ENCODE measurements around the gene COL18A1. TPM values are rescaled to one million over a fixed set of nuclear protein-coding genes. Genes with fewer than 3 reads are reported as not detected.

The COL18A1 gene
- total and polyA plus RNA-seq, 9 of the 15 experiments (the other 6 are each of a cell fraction or from before 2014, with no cell fraction given) = 0.14 to 16.4 (median 2.0) TPM

DNA sequence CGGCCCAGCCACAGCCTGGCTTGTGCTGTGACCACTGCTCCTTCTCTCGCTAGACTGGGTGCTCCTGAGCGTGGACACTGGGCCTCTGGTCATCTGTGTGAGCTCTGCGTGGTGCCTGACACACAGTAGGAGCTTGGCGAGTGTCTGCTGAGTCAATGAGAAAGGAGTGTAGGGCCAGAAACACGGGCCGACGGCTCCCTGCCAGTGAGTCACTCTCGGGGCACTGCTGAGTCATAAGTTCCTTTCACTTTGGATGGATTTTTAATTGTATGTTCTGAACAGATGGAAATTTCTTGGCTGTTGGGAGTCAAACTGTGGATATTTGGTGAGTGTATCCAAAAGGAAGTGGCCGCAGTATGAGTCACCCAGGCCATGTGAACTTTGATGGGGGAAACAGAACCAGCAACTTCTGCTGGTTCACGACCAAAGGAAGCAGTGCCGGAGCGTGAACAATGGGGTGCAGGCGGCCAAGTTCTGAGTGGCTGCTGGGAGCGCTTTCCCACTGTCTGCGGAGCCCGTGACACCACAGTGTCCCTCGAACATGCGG lies 41.0 kb upstream of the COL18A1 start (continued):
- TF ChIP-seq, protein P1, sequence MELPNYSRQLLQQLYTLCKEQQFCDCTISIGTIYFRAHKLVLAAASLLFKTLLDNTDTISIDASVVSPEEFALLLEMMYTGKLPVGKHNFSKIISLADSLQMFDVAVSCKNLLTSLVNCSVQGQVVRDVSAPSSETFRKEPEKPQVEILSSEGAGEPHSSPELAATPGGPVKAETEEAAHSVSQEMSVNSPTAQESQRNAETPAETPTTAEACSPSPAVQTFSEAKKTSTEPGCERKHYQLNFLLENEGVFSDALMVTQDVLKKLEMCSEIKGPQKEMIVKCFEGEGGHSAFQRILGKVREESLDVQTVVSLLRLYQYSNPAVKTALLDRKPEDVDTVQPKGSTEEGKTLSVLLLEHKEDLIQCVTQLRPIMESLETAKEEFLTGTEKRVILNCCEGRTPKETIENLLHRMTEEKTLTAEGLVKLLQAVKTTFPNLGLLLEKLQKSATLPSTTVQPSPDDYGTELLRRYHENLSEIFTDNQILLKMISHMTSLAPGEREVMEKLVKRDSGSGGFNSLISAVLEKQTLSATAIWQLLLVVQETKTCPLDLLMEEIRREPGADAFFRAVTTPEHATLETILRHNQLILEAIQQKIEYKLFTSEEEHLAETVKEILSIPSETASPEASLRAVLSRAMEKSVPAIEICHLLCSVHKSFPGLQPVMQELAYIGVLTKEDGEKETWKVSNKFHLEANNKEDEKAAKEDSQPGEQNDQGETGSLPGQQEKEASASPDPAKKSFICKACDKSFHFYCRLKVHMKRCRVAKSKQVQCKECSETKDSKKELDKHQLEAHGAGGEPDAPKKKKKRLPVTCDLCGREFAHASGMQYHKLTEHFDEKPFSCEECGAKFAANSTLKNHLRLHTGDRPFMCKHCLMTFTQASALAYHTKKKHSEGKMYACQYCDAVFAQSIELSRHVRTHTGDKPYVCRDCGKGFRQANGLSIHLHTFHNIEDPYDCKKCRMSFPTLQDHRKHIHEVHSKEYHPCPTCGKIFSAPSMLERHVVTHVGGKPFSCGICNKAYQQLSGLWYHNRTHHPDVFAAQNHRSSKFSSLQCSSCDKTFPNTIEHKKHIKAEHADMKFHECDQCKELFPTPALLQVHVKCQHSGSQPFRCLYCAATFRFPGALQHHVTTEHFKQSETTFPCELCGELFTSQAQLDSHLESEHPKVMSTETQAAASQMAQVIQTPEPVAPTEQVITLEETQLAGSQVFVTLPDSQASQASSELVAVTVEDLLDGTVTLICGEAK (IDR thresholded peaks at IDR 0.05) = no peak
- TF ChIP-seq, protein P1 (CRISPR knock-in tag; IDR thresholded peaks at IDR 0.05) = no peak
- TF ChIP-seq ESRRB (CRISPR knock-in tag; IDR thresholded peaks at IDR 0.05; ENCODE audit: borderline replicate concordance) = no peak
- 0 out of 2 replicates have a peak, but pooled peaks have one; percentile 35 for TF ChIP-seq ZBTB17 (CRISPR knock-in tag; IDR thresholded peaks at IDR 0.05)
- no peak for TF ChIP-seq KLF16 (IDR thresholded peaks at IDR 0.05)
- no peak for TF ChIP-seq PHB (CRISPR knock-in tag; IDR thresholded peaks at IDR 0.05)
- no peak for TF ChIP-seq SNRNP70 (optimal IDR thresholded peaks at IDR 0.05; ENCODE audit: low read depth, low read length)
- TF ChIP-seq, protein P2, sequence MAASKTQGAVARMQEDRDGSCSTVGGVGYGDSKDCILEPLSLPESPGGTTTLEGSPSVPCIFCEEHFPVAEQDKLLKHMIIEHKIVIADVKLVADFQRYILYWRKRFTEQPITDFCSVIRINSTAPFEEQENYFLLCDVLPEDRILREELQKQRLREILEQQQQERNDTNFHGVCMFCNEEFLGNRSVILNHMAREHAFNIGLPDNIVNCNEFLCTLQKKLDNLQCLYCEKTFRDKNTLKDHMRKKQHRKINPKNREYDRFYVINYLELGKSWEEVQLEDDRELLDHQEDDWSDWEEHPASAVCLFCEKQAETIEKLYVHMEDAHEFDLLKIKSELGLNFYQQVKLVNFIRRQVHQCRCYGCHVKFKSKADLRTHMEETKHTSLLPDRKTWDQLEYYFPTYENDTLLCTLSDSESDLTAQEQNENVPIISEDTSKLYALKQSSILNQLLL (CRISPR knock-in tag; IDR thresholded peaks at IDR 0.05; ENCODE audit: borderline replicate concordance) = no peak
- TF ChIP-seq, protein P3, sequence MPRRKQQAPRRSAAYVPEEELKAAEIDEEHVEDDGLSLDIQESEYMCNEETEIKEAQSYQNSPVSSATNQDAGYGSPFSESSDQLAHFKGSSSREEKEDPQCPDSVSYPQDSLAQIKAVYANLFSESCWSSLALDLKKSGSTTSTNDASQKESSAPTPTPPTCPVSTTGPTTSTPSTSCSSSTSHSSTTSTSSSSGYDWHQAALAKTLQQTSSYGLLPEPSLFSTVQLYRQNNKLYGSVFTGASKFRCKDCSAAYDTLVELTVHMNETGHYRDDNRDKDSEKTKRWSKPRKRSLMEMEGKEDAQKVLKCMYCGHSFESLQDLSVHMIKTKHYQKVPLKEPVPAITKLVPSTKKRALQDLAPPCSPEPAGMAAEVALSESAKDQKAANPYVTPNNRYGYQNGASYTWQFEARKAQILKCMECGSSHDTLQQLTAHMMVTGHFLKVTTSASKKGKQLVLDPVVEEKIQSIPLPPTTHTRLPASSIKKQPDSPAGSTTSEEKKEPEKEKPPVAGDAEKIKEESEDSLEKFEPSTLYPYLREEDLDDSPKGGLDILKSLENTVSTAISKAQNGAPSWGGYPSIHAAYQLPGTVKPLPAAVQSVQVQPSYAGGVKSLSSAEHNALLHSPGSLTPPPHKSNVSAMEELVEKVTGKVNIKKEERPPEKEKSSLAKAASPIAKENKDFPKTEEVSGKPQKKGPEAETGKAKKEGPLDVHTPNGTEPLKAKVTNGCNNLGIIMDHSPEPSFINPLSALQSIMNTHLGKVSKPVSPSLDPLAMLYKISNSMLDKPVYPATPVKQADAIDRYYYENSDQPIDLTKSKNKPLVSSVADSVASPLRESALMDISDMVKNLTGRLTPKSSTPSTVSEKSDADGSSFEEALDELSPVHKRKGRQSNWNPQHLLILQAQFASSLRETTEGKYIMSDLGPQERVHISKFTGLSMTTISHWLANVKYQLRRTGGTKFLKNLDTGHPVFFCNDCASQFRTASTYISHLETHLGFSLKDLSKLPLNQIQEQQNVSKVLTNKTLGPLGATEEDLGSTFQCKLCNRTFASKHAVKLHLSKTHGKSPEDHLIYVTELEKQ (CRISPR knock-in tag; IDR thresholded peaks at IDR 0.05) = no peak
- no peak for TF ChIP-seq PHF20 (IDR thresholded peaks at IDR 0.05; ENCODE audit: partially characterized antibody)
- no peak for TF ChIP-seq KHSRP (IDR thresholded peaks at IDR 0.05)
- TF ChIP-seq ETV1 (tag; conservative IDR thresholded peaks at IDR 0.05; ENCODE audit: low read depth) = 0 out of 2 replicates have a peak, but pooled peaks have one; percentile 26
- peak; percentile 75 for TF ChIP-seq BHLHE40 (IDR thresholded peaks at IDR 0.05; ENCODE audit: low read length)
- no peak for TF ChIP-seq RBBP5 (IDR thresholded peaks at IDR 0.05; ENCODE audit: borderline replicate concordance, insufficient read depth, low read length, poor library complexity, severe bottlenecking)
- no peak for TF ChIP-seq STAT5A (IDR thresholded peaks at IDR 0.05; ENCODE audit: borderline replicate concordance, low read length)
- no peak for TF ChIP-seq SRSF7 (optimal IDR thresholded peaks at IDR 0.05; ENCODE audit: low read depth, low read length)
